GM23338 (cell line): ENCODE results near the gene MROH2B. TPM values are rescaled to one million over a fixed set of nuclear protein-coding genes. Genes with fewer than 3 reads are reported as not detected.

Experiments used
- ATAC-seq: fragments of 200-7000 bp; cut with Tn5 transposase; 3 replicates; pipeline ENCODE4 v1.9.1; 2020
- DNase-seq: peaks from one replicate; pipeline ENCODE4 v3.0.0-alpha.2; 2015; ENCODE audit warnings: low spot score
- H2AFZ ChIP-seq: fragments of 200-600 bp; sonication (generic); 2 replicates; pipeline ENCODE4 v1.8.0; 2016; ENCODE audit warnings: antibody characterized with exemption, mild to moderate bottlenecking, moderate library complexity
- H3F3A ChIP-seq: fragments of 200-600 bp; sonication (generic); replicated peaks from 2 replicates; pipeline ENCODE4 v1.8.0; 2017; ENCODE audit warnings: antibody characterized with exemption, mixed run types, low read depth
- H3K27ac ChIP-seq: fragments of 200-600 bp; sonication (generic); 2 replicates; pipeline ENCODE4 v1.6.1; 2016; ENCODE audit warnings: low read depth
- H3K27me3 ChIP-seq: fragments of 200-600 bp; sonication (generic); 2 replicates; pipeline ENCODE4 v1.8.0; 2016; ENCODE audit warnings: mild to moderate bottlenecking, mixed run types, moderate library complexity; ENCODE audit not compliant: insufficient read depth
- H3K36me3 ChIP-seq: fragments of 200-600 bp; sonication (generic); 2 replicates; pipeline ENCODE4 v1.8.0; 2016; ENCODE audit warnings: mild to moderate bottlenecking; ENCODE audit not compliant: insufficient read depth
- H3K4me1 ChIP-seq: fragments of 200-600 bp; sonication (generic); 2 replicates; pipeline ENCODE4 v1.8.0; 2016; ENCODE audit warnings: mild to moderate bottlenecking, moderate library complexity; ENCODE audit not compliant: insufficient read depth
- H3K4me2 ChIP-seq: fragments of 200-600 bp; sonication (generic); 2 replicates; pipeline ENCODE4 v1.7.1; 2017; ENCODE audit warnings: mixed run types
- H3K4me3 ChIP-seq: fragments of 200-600 bp; sonication (generic); 2 replicates; pipeline ENCODE4 v1.6.1; 2016; ENCODE audit warnings: mixed run types
- H3K79me2 ChIP-seq: fragments of 200-600 bp; sonication (generic); replicated peaks from 2 replicates; pipeline ENCODE4 v1.8.0; 2017; ENCODE audit warnings: mild to moderate bottlenecking; ENCODE audit not compliant: insufficient read depth
- H3K9me2 ChIP-seq: fragments of 200-600 bp; sonication (generic); 2 replicates; pipeline ENCODE4 v1.8.0; 2017; ENCODE audit not compliant: insufficient read depth
- H4K20me1 ChIP-seq: fragments of 200-600 bp; sonication (generic); replicated peaks from 2 replicates; pipeline ENCODE4 v1.8.0; 2017; ENCODE audit warnings: mild to moderate bottlenecking; ENCODE audit not compliant: insufficient read depth
- H3K27ac Mint-ChIP-seq: 2 replicates; pipeline ENCODE4 v1.8.0; 2020; ENCODE audit warnings: inconsistent platforms, mild to moderate bottlenecking, moderate library complexity, mixed read lengths
- H3K27me3 Mint-ChIP-seq: 3 replicates; pipeline ENCODE4 v1.8.0; 2022; ENCODE audit warnings: low read depth, mild to moderate bottlenecking, moderate library complexity, mixed read lengths, inconsistent platforms; ENCODE audit not compliant: insufficient read depth, poor library complexity
- H3K36me3 Mint-ChIP-seq: 3 replicates; pipeline ENCODE4 v1.8.0; 2021; ENCODE audit warnings: low read depth, mild to moderate bottlenecking, inconsistent platforms, moderate library complexity, mixed read lengths
- H3K4me1 Mint-ChIP-seq: 3 replicates; pipeline ENCODE4 v1.8.0; 2020; ENCODE audit warnings: mild to moderate bottlenecking, inconsistent platforms, mixed read lengths
- H3K4me3 Mint-ChIP-seq: 3 replicates; pipeline ENCODE4 v1.8.0; 2021; ENCODE audit warnings: moderate library complexity, mild to moderate bottlenecking, inconsistent platforms, mixed read lengths
- H3K9me3 Mint-ChIP-seq: 3 replicates; pipeline ENCODE4 v1.8.0; 2020; ENCODE audit warnings: moderate library complexity, mild to moderate bottlenecking, inconsistent platforms, mixed read lengths
- CREB1 ChIP-seq: fragments of 250-450 bp; sonication (Bioruptor Pico); IDR thresholded peaks from 2 replicates; pipeline ENCODE4 v1.5.0; 2020; ENCODE audit warnings: low read depth, mild to moderate bottlenecking, moderate library complexity
- EZH2 ChIP-seq: fragments of 200-600 bp; sonication (generic); IDR thresholded peaks from one replicate; pipeline ENCODE4 v1.8.0; 2017; ENCODE audit warnings: antibody characterized with exemption, mild to moderate bottlenecking, low read depth; ENCODE audit not compliant: unreplicated experiment
- EZH2phosphoT487 ChIP-seq: fragments of 200-600 bp; sonication (generic); IDR thresholded peaks from one replicate; pipeline ENCODE4 v1.8.1; 2018; ENCODE audit warnings: antibody characterized with exemption; ENCODE audit not compliant: unreplicated experiment
- JUNB ChIP-seq: IDR thresholded peaks from one replicate; pipeline ENCODE4 v1.6.1; 2016; ENCODE audit warnings: antibody characterized with exemption; ENCODE audit not compliant: unreplicated experiment
- NANOG ChIP-seq: IDR thresholded peaks from 2 replicates; pipeline ENCODE4 v1.6.1; 2016; ENCODE audit warnings: antibody characterized with exemption, borderline replicate concordance
- STAT1 ChIP-seq: IDR thresholded peaks from one replicate; pipeline ENCODE4 v1.6.1; 2016; ENCODE audit warnings: antibody characterized with exemption; ENCODE audit not compliant: unreplicated experiment
- polyA plus RNA-seq: library from polyadenylated mRNA; unstranded; fragments of >200 nt; fragmentation: Nextera tagmentation; extraction: Ambion mirVana; gene quantifications from 2 replicates; pipeline ENCODE4 v1.2.1, GENCODE V29; 2016
- total RNA-seq: library from RNA; depleted of rRNA; stranded (reverse); fragments of >200 nt; shearing (Covaris generic); gene quantifications from 2 replicates; pipeline ENCODE4 v1.2.3, GENCODE V29; 2014
- TF ChIP-seq, protein P1 (sequence below): IDR thresholded peaks from 2 replicates; pipeline ENCODE4 v1.6.1; 2016; ENCODE audit warnings: antibody characterized with exemption
- TF ChIP-seq, protein P2 (sequence below), 2 experiments: fragments of 200-600 bp in 1 of 2; sonication (generic) in 1 of 2; conservative IDR thresholded peaks; 2 replicates each; pipeline versions ENCODE4 v1.5.1 to v1.6.1; 2016 to 2017; ENCODE audit warnings: antibody characterized with exemption in 2 of 2, low read depth in 2 of 2, mild to moderate bottlenecking in 2 of 2, moderate library complexity in 1 of 2
- TF ChIP-seq, protein P3 (sequence below): IDR thresholded peaks from one replicate; pipeline ENCODE4 v1.6.1; 2018; ENCODE audit warnings: antibody characterized with exemption; ENCODE audit not compliant: unreplicated experiment
- TF ChIP-seq, protein P4 (sequence below): fragments of 250-450 bp; sonication (Bioruptor Pico); IDR thresholded peaks from 2 replicates; pipeline ENCODE4 v1.5.0; 2020; ENCODE audit warnings: mild to moderate bottlenecking, moderate library complexity

MROH2B gene
- total and polyA plus RNA-seq, 2 experiments from 2014 or later, result not detected

DNA sequence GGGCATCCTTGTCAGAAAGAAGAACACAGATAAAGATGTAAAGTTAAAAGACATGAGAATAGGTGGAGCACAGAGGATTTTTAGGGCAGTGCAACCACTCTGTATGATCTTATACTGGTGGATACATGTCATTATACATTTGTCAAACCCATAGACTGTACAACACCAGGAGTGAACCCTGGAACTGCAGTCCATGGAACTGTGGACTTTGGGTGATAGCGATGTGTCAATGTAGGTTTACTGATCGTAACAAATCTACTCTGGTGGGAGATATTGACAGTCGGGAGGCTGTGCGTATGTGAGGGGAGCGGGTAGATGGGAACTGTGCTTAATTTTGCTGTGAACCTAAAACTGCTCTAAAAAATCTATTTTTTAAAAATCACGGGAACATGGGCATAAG is 60.6 kb downstream of the MROH2B start (continued):
- TF ChIP-seq, protein P1, sequence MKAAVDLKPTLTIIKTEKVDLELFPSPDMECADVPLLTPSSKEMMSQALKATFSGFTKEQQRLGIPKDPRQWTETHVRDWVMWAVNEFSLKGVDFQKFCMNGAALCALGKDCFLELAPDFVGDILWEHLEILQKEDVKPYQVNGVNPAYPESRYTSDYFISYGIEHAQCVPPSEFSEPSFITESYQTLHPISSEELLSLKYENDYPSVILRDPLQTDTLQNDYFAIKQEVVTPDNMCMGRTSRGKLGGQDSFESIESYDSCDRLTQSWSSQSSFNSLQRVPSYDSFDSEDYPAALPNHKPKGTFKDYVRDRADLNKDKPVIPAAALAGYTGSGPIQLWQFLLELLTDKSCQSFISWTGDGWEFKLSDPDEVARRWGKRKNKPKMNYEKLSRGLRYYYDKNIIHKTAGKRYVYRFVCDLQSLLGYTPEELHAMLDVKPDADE, result no peak
- no peak for TF ChIP-seq STAT1
- TF ChIP-seq, protein P2, sequence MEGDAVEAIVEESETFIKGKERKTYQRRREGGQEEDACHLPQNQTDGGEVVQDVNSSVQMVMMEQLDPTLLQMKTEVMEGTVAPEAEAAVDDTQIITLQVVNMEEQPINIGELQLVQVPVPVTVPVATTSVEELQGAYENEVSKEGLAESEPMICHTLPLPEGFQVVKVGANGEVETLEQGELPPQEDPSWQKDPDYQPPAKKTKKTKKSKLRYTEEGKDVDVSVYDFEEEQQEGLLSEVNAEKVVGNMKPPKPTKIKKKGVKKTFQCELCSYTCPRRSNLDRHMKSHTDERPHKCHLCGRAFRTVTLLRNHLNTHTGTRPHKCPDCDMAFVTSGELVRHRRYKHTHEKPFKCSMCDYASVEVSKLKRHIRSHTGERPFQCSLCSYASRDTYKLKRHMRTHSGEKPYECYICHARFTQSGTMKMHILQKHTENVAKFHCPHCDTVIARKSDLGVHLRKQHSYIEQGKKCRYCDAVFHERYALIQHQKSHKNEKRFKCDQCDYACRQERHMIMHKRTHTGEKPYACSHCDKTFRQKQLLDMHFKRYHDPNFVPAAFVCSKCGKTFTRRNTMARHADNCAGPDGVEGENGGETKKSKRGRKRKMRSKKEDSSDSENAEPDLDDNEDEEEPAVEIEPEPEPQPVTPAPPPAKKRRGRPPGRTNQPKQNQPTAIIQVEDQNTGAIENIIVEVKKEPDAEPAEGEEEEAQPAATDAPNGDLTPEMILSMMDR (conservative IDR thresholded peaks at IDR 0.05; ENCODE audit: low read depth in 2 of 2), result no peak
- no peak for TF ChIP-seq NANOG
- TF ChIP-seq EZH2phosphoT487, result no peak
- TF ChIP-seq, protein P3, sequence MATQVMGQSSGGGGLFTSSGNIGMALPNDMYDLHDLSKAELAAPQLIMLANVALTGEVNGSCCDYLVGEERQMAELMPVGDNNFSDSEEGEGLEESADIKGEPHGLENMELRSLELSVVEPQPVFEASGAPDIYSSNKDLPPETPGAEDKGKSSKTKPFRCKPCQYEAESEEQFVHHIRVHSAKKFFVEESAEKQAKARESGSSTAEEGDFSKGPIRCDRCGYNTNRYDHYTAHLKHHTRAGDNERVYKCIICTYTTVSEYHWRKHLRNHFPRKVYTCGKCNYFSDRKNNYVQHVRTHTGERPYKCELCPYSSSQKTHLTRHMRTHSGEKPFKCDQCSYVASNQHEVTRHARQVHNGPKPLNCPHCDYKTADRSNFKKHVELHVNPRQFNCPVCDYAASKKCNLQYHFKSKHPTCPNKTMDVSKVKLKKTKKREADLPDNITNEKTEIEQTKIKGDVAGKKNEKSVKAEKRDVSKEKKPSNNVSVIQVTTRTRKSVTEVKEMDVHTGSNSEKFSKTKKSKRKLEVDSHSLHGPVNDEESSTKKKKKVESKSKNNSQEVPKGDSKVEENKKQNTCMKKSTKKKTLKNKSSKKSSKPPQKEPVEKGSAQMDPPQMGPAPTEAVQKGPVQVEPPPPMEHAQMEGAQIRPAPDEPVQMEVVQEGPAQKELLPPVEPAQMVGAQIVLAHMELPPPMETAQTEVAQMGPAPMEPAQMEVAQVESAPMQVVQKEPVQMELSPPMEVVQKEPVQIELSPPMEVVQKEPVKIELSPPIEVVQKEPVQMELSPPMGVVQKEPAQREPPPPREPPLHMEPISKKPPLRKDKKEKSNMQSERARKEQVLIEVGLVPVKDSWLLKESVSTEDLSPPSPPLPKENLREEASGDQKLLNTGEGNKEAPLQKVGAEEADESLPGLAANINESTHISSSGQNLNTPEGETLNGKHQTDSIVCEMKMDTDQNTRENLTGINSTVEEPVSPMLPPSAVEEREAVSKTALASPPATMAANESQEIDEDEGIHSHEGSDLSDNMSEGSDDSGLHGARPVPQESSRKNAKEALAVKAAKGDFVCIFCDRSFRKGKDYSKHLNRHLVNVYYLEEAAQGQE, result no peak
- no peak for TF ChIP-seq EZH2
- no peak for TF ChIP-seq JUNB
- no peak for TF ChIP-seq CREB1 (CRISPR knock-in tag)

DNA sequence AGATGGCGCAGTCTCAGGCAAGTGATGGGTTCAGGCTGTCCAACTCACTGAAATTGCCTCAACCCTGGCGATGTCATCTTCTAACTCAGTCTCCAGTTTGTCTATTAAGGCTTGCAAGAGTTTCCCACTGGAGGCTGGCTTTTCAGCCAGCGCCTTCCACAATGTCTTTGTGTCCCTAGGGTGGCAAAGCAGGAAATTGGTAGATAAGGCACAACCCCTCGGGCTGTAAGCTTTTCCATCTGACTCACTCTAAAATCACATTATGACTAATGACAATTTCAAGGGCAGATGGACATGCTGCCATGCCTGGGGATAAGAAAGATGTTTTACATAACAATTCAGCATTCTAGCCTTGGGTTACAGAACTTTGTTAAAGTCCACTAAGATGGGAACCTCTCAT is 61.9 kb downstream of the MROH2B start:
- Mint-ChIP-seq H3K4me1 (no peaks in the 10 kb centered on the region), H3K27ac (no peak overlapping the region), H3K9me3 (no peaks in the 10 kb centered on the region; the same call in 1 of the 3 replicates), H3K4me3 (no peak overlapping the region), H3K36me3 (no peaks in the 10 kb centered on the region), H3K27me3 (no peaks in the 10 kb centered on the region)
- no peak for ATAC-seq
- Histone ChIP-seq H3K9me2 (peaks cover 12% of the 10 kb centered on the region; the same call in 1 of the 2 replicates), H3K27me3 (no peaks in the 10 kb centered on the region), H4K20me1 (no peaks in the 10 kb centered on the region), H3F3A (no peaks in the 10 kb centered on the region), H3K79me2 (no peaks in the 10 kb centered on the region), H3K4me2 (no peak overlapping the region), H3K27ac (no peak overlapping the region), H3K36me3 (no peaks in the 10 kb centered on the region), H3K4me3 (no peak overlapping the region), H3K4me1 (no peaks in the 10 kb centered on the region), H2AFZ (no peak overlapping the region)
- DNase-seq, result no peak
- TF ChIP-seq NANOG (no peak), CREB1 (CRISPR knock-in tag) (no peak)
- TF ChIP-seq, protein P4, sequence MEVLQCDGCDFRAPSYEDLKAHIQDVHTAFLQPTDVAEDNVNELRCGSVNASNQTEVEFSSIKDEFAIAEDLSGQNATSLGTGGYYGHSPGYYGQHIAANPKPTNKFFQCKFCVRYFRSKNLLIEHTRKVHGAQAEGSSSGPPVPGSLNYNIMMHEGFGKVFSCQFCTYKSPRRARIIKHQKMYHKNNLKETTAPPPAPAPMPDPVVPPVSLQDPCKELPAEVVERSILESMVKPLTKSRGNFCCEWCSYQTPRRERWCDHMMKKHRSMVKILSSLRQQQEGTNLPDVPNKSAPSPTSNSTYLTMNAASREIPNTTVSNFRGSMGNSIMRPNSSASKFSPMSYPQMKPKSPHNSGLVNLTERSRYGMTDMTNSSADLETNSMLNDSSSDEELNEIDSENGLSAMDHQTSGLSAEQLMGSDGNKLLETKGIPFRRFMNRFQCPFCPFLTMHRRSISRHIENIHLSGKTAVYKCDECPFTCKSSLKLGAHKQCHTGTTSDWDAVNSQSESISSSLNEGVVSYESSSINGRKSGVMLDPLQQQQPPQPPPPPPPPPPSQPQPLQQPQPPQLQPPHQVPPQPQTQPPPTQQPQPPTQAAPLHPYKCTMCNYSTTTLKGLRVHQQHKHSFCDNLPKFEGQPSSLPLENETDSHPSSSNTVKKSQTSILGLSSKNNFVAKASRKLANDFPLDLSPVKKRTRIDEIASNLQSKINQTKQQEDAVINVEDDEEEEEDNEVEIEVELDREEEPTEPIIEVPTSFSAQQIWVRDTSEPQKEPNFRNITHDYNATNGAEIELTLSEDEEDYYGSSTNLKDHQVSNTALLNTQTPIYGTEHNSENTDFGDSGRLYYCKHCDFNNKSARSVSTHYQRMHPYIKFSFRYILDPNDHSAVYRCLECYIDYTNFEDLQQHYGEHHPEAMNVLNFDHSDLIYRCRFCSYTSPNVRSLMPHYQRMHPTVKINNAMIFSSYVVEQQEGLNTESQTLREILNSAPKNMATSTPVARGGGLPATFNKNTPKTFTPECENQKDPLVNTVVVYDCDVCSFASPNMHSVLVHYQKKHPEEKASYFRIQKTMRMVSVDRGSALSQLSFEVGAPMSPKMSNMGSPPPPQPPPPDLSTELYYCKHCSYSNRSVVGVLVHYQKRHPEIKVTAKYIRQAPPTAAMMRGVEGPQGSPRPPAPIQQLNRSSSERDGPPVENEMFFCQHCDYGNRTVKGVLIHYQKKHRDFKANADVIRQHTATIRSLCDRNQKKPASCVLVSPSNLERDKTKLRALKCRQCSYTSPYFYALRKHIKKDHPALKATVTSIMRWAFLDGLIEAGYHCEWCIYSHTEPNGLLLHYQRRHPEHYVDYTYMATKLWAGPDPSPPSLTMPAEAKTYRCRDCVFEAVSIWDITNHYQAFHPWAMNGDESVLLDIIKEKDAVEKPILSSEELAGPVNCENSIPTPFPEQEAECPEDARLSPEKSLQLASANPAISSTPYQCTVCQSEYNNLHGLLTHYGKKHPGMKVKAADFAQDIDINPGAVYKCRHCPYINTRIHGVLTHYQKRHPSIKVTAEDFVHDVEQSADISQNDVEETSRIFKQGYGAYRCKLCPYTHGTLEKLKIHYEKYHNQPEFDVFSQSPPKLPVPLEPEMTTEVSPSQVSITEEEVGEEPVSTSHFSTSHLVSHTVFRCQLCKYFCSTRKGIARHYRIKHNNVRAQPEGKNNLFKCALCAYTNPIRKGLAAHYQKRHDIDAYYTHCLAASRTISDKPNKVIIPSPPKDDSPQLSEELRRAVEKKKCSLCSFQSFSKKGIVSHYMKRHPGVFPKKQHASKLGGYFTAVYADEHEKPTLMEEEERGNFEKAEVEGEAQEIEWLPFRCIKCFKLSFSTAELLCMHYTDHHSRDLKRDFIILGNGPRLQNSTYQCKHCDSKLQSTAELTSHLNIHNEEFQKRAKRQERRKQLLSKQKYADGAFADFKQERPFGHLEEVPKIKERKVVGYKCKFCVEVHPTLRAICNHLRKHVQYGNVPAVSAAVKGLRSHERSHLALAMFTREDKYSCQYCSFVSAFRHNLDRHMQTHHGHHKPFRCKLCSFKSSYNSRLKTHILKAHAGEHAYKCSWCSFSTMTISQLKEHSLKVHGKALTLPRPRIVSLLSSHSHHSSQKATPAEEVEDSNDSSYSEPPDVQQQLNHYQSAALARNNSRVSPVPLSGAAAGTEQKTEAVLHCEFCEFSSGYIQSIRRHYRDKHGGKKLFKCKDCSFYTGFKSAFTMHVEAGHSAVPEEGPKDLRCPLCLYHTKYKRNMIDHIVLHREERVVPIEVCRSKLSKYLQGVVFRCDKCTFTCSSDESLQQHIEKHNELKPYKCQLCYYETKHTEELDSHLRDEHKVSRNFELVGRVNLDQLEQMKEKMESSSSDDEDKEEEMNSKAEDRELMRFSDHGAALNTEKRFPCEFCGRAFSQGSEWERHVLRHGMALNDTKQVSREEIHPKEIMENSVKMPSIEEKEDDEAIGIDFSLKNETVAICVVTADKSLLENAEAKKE (CRISPR knock-in tag), result no peak
